Measurements from ENCODE around the gene RPL21. TPM values are rescaled to one million over a fixed set of nuclear protein-coding genes. Genes with fewer than 3 reads are reported as not detected.
"Not testable (repeated sequence)": the region's sequence is repeated elsewhere in the genome, so short reads cannot be mapped to it uniquely, and the experiment has no call there.

RPL21 gene
- polyA plus RNA-seq, 4 donors, result 815 to 1,928 (median 1,534) TPM

DNA sequence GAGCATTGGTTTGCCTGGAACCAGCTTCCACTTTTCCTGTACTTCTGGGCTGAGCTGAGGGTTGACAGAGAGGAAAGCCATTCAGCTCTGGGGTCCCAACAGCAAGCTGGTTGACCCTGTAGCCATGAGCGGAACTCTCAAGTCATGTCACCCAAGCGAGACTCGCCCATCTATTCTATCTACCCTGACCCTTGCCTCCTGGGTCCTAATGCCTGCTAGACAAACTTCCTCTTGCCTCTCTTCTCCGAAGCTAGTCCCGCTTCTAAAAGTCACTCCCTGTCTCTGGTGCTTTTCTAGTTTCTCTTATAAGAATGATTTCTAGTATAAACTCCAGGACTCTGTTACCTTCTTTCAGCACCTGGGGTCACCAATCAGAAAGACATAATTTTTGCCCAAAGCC is 38.0 kb upstream of the RPL21 start:
- WGBS, 3 donors, result 88 to 95% (median 90%) methylated on average over 5 of the region's 5 CpGs
- H3K4me3 ChIP-seq (ENCODE audit: low read depth in 1 of 3, low read length in 3 of 3); FAIRE-seq; H3K27ac ChIP-seq (ENCODE audit: low read depth in 1 of 3, low read length in 2 of 3); DNase-seq; H3K27me3 ChIP-seq (ENCODE audit: control insufficient read depth in 3 of 3, insufficient read depth in 3 of 3, low read length in 3 of 3); H3K4me1 ChIP-seq (ENCODE audit: control insufficient read depth in 3 of 3, insufficient read depth in 2 of 3, low read depth in 1 of 3, low read length in 2 of 3); H3K36me3 ChIP-seq (ENCODE audit: control insufficient read depth in 3 of 3, insufficient read depth in 2 of 3, low read depth in 1 of 3, low read length in 3 of 3): not testable (repeated sequence)
- H3K9me3 ChIP-seq (ENCODE audit: control insufficient read depth in 2 of 2, insufficient read depth in 1 of 2, low read depth in 1 of 2, low read length in 1 of 2), result peaks cover 0 to 18% of the 10 kb centered on the region in 2 donors

DNA sequence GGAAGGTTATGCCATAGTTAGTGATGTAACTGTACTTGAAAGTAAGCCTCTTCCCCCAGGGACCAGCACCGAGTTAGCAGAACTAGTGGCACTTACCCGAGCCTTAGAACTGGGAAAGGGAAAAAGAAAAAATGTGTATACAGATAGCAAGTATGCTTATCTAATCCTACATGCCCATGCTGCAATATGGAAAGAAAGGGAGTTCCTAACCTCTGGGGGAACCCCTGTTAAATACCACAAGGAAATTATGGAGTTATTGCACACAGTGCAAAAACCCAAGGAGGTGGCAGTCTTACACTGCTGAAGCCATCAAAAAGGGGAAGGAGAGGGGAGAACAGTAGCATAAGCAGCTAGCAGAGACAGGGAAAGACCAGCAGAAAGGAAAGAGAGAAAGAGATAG is 33.6 kb upstream of the RPL21 start:
- not testable (repeated sequence) for H3K4me3 ChIP-seq (ENCODE audit: low read depth in 1 of 3, low read length in 3 of 3); DNase-seq; H3K27ac ChIP-seq (ENCODE audit: low read depth in 1 of 3, low read length in 2 of 3); H3K9me3 ChIP-seq (ENCODE audit: control insufficient read depth in 2 of 2, insufficient read depth in 1 of 2, low read depth in 1 of 2, low read length in 1 of 2); H3K27me3 ChIP-seq (ENCODE audit: control insufficient read depth in 3 of 3, insufficient read depth in 3 of 3, low read length in 3 of 3); H3K36me3 ChIP-seq (ENCODE audit: control insufficient read depth in 3 of 3, insufficient read depth in 2 of 3, low read depth in 1 of 3, low read length in 3 of 3); H3K4me1 ChIP-seq (ENCODE audit: control insufficient read depth in 3 of 3, insufficient read depth in 2 of 3, low read depth in 1 of 3, low read length in 2 of 3); FAIRE-seq
- WGBS, 3 donors, result 75 to 83% (median 81%) methylated on average over 2 of the region's 2 CpGs

DNA sequence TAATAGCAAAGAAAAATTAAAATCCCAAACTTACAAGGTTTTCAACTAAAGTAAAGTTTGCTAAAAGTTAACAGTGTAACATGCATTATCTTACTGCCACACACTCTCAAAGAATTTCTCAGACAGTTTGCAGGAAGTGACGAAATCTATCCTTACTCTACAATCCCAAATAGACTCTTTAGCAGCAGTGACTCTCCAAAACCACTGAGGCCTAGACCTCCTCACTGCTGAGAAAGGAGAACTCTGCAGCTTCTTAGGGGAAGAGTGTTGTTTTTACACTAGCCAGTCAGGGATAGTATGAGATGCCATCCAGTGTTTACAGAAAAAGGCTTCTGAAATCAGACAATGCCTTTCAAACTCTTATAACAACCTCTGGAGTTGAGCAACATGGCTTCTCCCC is 32.5 kb upstream of the RPL21 start:
- 67 to 100% (median 82%) methylated on average over 1 of the region's 1 CpG for WGBS, 3 donors
- not testable (repeated sequence) for H3K27me3 ChIP-seq (ENCODE audit: control insufficient read depth in 3 of 3, insufficient read depth in 3 of 3, low read length in 3 of 3); DNase-seq; H3K27ac ChIP-seq (ENCODE audit: low read depth in 1 of 3, low read length in 2 of 3); H3K9me3 ChIP-seq (ENCODE audit: control insufficient read depth in 2 of 2, insufficient read depth in 1 of 2, low read depth in 1 of 2, low read length in 1 of 2); H3K36me3 ChIP-seq (ENCODE audit: control insufficient read depth in 3 of 3, insufficient read depth in 2 of 3, low read depth in 1 of 3, low read length in 3 of 3); H3K4me1 ChIP-seq (ENCODE audit: control insufficient read depth in 3 of 3, insufficient read depth in 2 of 3, low read depth in 1 of 3, low read length in 2 of 3); FAIRE-seq; H3K4me3 ChIP-seq (ENCODE audit: low read depth in 1 of 3, low read length in 3 of 3)

DNA sequence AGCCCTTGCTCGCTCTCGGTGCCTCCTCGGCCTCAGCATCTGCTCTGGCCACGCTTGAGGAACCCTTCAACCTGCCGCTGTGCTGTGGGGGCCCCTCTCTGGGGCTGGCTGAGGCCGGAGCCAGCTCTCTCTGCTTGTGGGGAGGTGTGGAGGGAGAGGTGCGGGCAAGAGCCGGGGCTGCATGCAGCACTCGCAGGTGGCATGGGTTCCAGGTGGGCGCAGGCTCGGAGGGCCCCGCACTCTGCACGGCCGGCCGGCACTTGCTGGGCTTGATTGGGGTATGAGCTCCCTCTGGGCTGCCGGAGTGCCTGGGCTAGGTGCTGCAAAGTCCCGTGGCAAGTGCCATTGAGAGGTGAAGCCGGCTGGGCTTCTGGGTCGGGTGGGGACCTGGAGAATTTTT is 31.7 kb upstream of the RPL21 start:
- FAIRE-seq, result no peak
- no peak overlapping the region for H3K4me3 ChIP-seq (ENCODE audit: low read depth in 1 of 3, low read length in 3 of 3)
- no peaks in the 10 kb centered on the region for H3K27me3 ChIP-seq (ENCODE audit: control insufficient read depth in 3 of 3, insufficient read depth in 3 of 3, low read length in 3 of 3)
- peaks cover 0 to 4% of the 10 kb centered on the region in 2 donors for H3K9me3 ChIP-seq (ENCODE audit: control insufficient read depth in 2 of 2, insufficient read depth in 1 of 2, low read depth in 1 of 2, low read length in 1 of 2)
- no peak for DNase-seq
- no peak overlapping the region for H3K27ac ChIP-seq (ENCODE audit: low read depth in 1 of 3, low read length in 2 of 3)
- H3K4me1 ChIP-seq (ENCODE audit: control insufficient read depth in 3 of 3, insufficient read depth in 2 of 3, low read depth in 1 of 3, low read length in 2 of 3), result no peaks in the 10 kb centered on the region
- 90 to 92% (median 91%) methylated on average over 19 of the region's 19 CpGs for WGBS, 3 donors
- no peaks in the 10 kb centered on the region for H3K36me3 ChIP-seq (ENCODE audit: control insufficient read depth in 3 of 3, insufficient read depth in 2 of 3, low read depth in 1 of 3, low read length in 3 of 3)

DNA sequence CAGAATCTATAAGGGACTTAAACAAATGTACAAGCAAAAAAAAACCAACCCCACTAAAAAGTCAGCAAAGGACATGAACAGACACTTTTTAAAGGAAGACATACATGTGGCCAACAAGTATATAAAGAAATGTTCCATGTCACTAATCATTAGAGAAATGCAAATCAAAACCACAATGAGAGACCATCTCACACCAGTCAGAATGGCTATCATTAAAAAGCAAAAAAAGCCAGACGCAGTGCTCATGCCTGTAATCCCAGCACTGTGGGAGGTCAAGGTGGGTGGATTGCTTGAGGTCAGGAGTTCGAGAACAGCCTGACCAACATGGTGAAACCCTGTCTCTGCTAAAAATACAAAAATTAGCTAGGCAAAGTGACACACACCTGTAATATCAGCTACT is 29.3 kb upstream of the RPL21 start:
- H3K4me3 ChIP-seq (ENCODE audit: low read depth in 1 of 3, low read length in 3 of 3); H3K9me3 ChIP-seq (ENCODE audit: control insufficient read depth in 2 of 2, insufficient read depth in 1 of 2, low read depth in 1 of 2, low read length in 1 of 2); H3K36me3 ChIP-seq (ENCODE audit: control insufficient read depth in 3 of 3, insufficient read depth in 2 of 3, low read depth in 1 of 3, low read length in 3 of 3); H3K27ac ChIP-seq (ENCODE audit: low read depth in 1 of 3, low read length in 2 of 3); H3K27me3 ChIP-seq (ENCODE audit: control insufficient read depth in 3 of 3, insufficient read depth in 3 of 3, low read length in 3 of 3); H3K4me1 ChIP-seq (ENCODE audit: control insufficient read depth in 3 of 3, insufficient read depth in 2 of 3, low read depth in 1 of 3, low read length in 2 of 3); DNase-seq; FAIRE-seq: not testable (repeated sequence)
- WGBS, 3 donors, result 59 to 68% (median 64%) methylated on average over 2 of the region's 2 CpGs

DNA sequence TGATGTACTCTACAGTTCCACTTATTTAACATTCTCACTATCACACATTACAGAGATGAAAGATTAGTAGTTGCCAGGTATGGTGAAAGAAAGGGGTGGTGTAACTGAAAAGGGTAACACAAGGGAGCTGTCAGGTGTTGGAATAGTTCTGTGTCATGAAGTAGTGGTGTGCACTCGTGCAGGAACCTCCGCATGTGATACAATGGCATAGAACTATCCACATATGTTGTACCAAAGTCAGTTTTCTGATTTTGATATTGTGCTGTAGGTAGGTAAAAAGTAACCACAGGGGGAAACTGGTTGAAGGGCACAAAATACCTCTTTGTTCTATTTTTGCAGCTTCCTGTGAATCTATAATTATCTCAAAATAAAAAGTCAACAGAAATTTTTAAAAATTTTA is 24.4 kb upstream of the RPL21 start:
- H3K36me3 ChIP-seq (ENCODE audit: control insufficient read depth in 3 of 3, insufficient read depth in 2 of 3, low read depth in 1 of 3, low read length in 3 of 3), result no peaks in the 10 kb centered on the region
- no peaks in the 10 kb centered on the region for H3K27me3 ChIP-seq (ENCODE audit: control insufficient read depth in 3 of 3, insufficient read depth in 3 of 3, low read length in 3 of 3)
- no peaks in the 10 kb centered on the region for H3K4me1 ChIP-seq (ENCODE audit: control insufficient read depth in 3 of 3, insufficient read depth in 2 of 3, low read depth in 1 of 3, low read length in 2 of 3)
- H3K4me3 ChIP-seq (ENCODE audit: low read depth in 1 of 3, low read length in 3 of 3), result no peak overlapping the region
- H3K27ac ChIP-seq (ENCODE audit: low read depth in 1 of 3, low read length in 2 of 3), result no peak overlapping the region
- FAIRE-seq, result no peak
- peaks cover 0 to 4% of the 10 kb centered on the region in 2 donors for H3K9me3 ChIP-seq (ENCODE audit: control insufficient read depth in 2 of 2, insufficient read depth in 1 of 2, low read depth in 1 of 2, low read length in 1 of 2)
- 68 to 76% (median 70%) methylated on average over 2 of the region's 2 CpGs for WGBS, 3 donors
- DNase-seq, result no peak

DNA sequence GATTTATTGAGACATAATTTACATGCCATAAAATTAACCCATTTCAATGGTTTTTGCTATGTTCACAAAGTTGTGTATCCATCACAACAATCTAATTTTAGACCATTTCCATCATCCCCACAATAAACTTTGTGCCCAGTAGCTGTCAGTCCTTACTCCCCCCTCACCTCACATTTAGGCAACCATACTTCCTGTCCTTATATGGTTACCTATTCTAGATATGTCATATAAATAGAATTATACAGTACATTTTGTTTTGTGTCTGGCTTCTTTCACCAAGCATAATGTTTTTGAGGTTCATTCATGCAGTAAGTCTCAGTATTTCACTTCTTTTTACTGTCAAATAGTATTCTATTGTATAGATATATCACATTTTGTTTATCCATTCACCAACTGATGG is 23.2 kb upstream of the RPL21 start:
- no peak overlapping the region for H3K27ac ChIP-seq (ENCODE audit: low read depth in 1 of 3, low read length in 2 of 3)
- no peaks in the 10 kb centered on the region for H3K27me3 ChIP-seq (ENCODE audit: control insufficient read depth in 3 of 3, insufficient read depth in 3 of 3, low read length in 3 of 3)
- FAIRE-seq (no peak), DNase-seq (no peak)
- H3K4me1 ChIP-seq (ENCODE audit: control insufficient read depth in 3 of 3, insufficient read depth in 2 of 3, low read depth in 1 of 3, low read length in 2 of 3), result no peaks in the 10 kb centered on the region
- peaks cover 0 to 4% of the 10 kb centered on the region in 2 donors for H3K9me3 ChIP-seq (ENCODE audit: control insufficient read depth in 2 of 2, insufficient read depth in 1 of 2, low read depth in 1 of 2, low read length in 1 of 2)
- no peak overlapping the region for H3K4me3 ChIP-seq (ENCODE audit: low read depth in 1 of 3, low read length in 3 of 3)
- no peaks in the 10 kb centered on the region for H3K36me3 ChIP-seq (ENCODE audit: control insufficient read depth in 3 of 3, insufficient read depth in 2 of 3, low read depth in 1 of 3, low read length in 3 of 3)

DNA sequence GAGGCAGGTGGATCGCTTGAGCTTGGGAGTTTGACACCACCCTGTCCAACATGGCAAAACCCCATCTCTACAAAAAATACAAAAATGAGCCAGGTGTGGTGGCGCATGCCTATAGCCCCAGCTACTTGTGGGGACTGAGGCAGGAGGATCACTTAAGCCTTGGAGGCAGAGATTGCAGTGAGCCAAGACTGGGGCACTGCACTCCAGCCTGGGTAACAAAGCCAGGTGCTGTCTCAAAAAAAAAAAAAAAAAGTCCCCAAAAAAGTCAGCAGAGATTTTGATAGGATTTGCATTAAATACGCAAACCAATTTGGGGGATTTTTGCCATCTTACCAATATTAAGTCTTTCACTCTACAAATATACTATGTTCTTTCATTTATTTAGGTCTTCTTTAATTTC is 21.7 kb upstream of the RPL21 start:
- FAIRE-seq, result no peak
- Histone ChIP-seq H3K4me1 (ENCODE audit: control insufficient read depth in 3 of 3, insufficient read depth in 2 of 3, low read depth in 1 of 3, low read length in 2 of 3) (no peaks in the 10 kb centered on the region), H3K4me3 (ENCODE audit: low read depth in 1 of 3, low read length in 3 of 3) (no peak overlapping the region), H3K27me3 (ENCODE audit: control insufficient read depth in 3 of 3, insufficient read depth in 3 of 3, low read length in 3 of 3) (no peaks in the 10 kb centered on the region), H3K9me3 (ENCODE audit: control insufficient read depth in 2 of 2, insufficient read depth in 1 of 2, low read depth in 1 of 2, low read length in 1 of 2) (no peaks in the 10 kb centered on the region), H3K36me3 (ENCODE audit: control insufficient read depth in 3 of 3, insufficient read depth in 2 of 3, low read depth in 1 of 3, low read length in 3 of 3) (no peaks in the 10 kb centered on the region), H3K27ac (ENCODE audit: low read depth in 1 of 3, low read length in 2 of 3) (no peak overlapping the region)
- no peak for DNase-seq
- 92 to 93% (median 93%) methylated on average over 3 of the region's 3 CpGs for WGBS, 3 donors

DNA sequence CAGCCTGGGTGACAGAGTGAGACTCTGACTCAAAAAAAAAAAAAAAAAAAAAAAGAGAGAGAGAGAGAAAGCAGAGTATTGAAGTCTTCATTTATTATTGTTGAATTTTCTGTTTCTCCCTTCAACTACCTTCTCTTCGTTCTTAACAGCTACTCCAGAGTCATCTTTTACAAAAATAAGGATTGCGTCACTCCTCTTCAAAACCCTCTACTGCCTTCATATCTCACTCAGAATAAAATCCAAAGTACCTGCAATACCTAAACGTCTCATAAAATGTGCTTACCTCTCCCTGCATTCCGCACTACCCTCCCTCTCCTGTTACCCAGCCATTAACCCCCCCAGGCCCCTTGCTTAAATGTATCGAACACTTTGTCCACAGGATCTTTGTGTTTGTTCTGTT is 17.4 kb upstream of the RPL21 start:
- DNase-seq (no peak), FAIRE-seq (no peak)
- H3K4me1 ChIP-seq (ENCODE audit: control insufficient read depth in 3 of 3, insufficient read depth in 2 of 3, low read depth in 1 of 3, low read length in 2 of 3), result no peaks in the 10 kb centered on the region
- H3K36me3 ChIP-seq (ENCODE audit: control insufficient read depth in 3 of 3, insufficient read depth in 2 of 3, low read depth in 1 of 3, low read length in 3 of 3), result no peaks in the 10 kb centered on the region
- no peak overlapping the region for H3K4me3 ChIP-seq (ENCODE audit: low read depth in 1 of 3, low read length in 3 of 3)
- H3K27me3 ChIP-seq (ENCODE audit: control insufficient read depth in 3 of 3, insufficient read depth in 3 of 3, low read length in 3 of 3), result no peaks in the 10 kb centered on the region
- no peak overlapping the region for H3K27ac ChIP-seq (ENCODE audit: low read depth in 1 of 3, low read length in 2 of 3)
- 85 to 88% (median 86%) methylated on average over 5 of the region's 5 CpGs for WGBS, 3 donors
- H3K9me3 ChIP-seq (ENCODE audit: control insufficient read depth in 2 of 2, insufficient read depth in 1 of 2, low read depth in 1 of 2, low read length in 1 of 2), result no peaks in the 10 kb centered on the region
